GM21381 (cell line): Measurements from ENCODE around the gene ZBTB44.
A peak's percentile ranks its signal among the peaks of the same experiment; 100 is the strongest.
"Not testable (repeated sequence)": the region's sequence is repeated elsewhere in the genome, so short reads cannot be mapped to it uniquely, and the experiment has no call there.

Source experiments
- ATAC-seq: cut with Tn5 transposase; IDR thresholded peaks from one replicate; pipeline ENCODE4 v1.9.1; 2021; ENCODE audit warnings: mild to moderate bottlenecking, moderate library complexity; ENCODE audit not compliant: unreplicated experiment

ZBTB44 gene

GRCh38 chr11:130313383-130314183, 1.1 kb downstream of the ZBTB44 start:
- ATAC-seq = no peak

GRCh38 chr11:130312046-130312445, 2.7 kb downstream of the ZBTB44 start:
- no peak for ATAC-seq

DNA sequence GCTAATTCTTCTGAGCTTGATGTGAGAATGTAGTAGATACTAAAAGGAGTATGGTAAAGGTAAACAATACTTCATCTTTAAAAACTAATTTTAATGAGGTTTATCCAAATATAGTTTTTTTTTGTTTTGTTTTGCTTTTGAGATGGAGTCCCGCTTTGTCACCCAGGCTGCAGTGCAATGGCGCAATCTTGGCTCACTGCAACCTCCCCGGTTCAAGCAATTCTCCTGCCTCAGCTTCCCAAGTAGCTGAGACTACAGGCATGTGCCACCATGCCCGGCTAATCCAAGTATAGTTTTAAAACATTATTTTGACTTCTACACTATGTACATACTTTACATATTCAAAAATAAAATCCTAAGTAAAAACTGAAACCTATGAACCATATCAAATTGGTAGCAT, 4.1 kb downstream of the ZBTB44 start:
- ATAC-seq = no peak

DNA sequence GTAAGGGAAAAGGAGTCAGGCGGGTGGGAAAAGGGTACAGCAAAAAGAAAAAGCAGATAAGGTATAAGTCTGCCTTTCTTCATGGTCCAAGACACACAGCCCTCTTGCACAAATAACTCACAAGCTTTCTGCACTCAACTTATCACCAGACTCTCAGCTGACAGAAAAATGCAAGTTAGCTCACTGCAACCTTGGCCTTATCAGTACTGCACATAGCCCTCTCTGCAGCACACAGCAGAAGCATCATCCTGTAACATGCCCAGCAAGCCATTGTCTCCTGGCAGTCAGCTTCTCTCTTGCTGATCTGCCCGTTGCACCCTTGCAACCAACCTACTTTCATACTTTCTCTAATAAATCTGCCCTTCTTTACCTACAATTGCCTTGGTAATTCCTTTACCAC, 5.8 kb downstream of the ZBTB44 start:
- no peak for ATAC-seq

DNA sequence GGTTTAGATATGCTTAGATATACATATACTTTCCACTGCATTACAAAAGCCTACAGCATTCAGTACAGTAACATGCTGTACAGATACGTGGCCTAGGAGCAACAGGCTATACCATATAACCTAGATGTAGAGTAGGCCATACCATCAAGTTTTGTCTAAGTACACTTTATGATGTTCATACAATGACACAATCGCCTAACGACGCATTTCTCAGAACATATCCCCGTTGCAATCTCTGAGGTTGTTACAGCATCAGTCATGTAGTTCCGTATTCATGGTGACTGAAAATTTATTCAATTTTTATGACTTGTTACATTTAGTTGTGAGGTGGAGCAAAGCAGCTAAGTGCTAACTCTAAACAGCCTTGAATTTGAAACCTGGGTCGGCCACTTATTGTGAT, 6.7 kb downstream of the ZBTB44 start:
- no peak for ATAC-seq

DNA sequence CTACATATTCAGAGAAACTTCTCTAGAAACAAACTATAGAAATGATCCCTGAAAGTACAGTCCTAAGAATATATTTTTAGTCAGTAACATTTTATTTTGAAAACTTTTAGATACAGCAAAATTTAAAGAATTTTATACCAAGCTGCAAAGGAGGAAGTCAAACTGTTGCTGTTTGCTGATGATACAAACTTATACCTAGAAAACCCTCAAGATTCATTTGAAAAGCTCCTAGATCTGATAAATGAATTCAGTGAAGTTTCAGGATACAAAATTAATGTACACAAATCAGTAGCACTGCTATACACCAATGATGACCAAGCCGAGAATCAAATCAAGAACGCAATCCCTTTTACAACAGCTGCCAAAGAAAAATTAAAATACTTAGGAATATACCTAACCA, 10.1 kb downstream of the ZBTB44 start:
- ATAC-seq = no peak

GRCh38 chr11:130301002-130301401, 13.7 kb downstream of the ZBTB44 start:
- no peak for ATAC-seq

DNA sequence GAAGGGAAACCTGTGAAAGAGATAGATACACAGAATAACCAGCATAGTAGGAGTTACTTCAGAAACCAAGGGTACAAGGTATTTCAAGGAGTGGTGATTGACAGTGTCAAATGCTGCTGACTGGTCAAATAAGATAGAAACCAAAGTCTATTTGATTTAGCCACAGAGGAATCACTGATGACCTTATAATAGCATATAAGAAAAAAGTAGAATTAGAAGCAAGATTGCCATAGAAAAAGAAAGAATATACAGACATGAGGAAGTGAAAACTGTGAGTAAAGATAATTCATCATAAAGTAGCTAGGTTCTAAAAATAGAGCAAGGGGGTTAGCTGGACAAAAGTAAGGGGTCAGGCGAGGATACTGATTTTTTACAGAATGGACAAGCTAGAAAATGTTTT, 14.2 kb downstream of the ZBTB44 start:
- ATAC-seq = peak; percentile 62

GRCh38 chr11:130299978-130300377, 14.7 kb downstream of the ZBTB44 start:
- ATAC-seq = no peak

DNA sequence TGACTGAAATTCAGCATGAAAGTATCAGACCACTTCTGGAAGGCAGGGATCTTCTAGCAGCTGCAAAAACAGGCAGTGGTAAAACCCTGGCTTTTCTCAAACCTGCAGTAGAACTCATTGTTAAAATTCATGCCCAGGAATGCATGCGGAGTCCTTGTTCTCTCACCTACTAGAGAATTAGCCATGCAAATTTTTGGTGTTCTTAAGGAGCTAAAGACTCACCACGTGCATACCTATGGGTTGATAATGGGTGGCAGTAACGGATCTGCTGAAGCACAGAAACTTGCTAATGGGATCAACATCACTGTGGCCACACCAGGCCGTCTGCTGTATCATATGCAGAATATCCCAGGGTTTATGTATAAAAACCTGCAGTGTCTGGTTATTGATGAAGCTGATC, 19.1 kb downstream of the ZBTB44 start:
- no peak for ATAC-seq

DNA sequence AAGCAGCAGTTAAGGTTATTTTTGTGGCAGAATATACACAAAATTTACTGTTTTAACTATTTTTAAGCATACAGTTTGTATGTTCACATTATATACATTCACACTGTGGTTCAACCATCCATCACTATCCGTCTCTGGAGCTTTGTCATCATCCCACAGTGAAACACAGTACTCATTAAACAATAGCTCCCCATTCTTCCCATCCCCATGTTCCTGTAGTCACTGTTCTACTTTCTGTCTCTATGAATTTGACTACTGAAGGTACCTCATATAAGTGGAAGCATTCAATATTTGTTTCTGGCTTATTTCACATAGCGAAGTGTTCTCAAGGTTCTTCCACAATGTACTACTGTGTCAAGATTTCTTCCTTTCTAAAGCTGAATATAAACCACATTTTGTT, 32.6 kb downstream of the ZBTB44 start:
- ATAC-seq = no peak

DNA sequence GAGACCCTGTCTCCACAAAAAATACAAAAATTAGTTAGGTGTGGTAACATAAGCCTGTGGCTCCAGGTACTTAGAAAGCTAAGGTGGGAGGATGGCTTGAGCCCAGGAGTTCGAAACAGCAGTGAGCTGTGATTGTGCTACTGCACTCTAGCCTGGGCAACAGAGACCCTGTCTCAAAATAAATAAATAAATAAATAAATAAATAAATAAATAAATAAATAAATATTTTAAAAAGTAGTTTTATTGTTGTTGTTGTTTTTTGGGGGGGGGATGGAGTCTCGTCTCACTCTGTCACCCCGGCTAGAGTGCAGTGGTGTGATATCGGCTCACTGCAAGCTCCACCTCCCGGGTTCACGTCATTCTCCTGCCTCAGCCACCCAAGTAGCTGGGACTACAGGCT, 33.4 kb downstream of the ZBTB44 start:
- ATAC-seq = not testable (repeated sequence)

GRCh38 chr11:130279989-130280388, 34.7 kb downstream of the ZBTB44 start:
- no peak for ATAC-seq

GRCh38 chr11:130278745-130279144, 36.0 kb downstream of the ZBTB44 start:
- no peak for ATAC-seq

- ATAC-seq = peak; percentile 95
Observed at GRCh38 chr11:130278151-130278550, 36.6 kb downstream of the ZBTB44 start.

DNA sequence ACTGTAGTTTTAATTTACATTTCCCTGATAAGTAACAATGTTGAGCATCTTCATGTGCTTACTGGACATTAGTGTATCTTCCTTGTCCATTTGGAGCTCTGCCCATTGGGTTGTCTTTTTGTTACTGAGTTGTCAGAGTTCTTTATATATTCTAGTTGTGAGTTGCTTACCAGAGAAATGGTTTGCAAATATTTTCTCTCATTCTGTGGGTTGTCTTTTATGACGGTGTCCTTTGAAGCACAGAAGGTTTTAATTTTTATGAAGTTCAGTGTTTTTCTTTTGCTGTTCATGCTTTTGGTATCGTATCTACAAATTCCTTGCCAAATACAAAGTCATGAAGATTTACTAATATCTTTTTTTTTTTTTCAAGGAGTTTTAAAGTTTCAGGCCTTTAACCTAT, 42.4 kb downstream of the ZBTB44 start:
- no peak for ATAC-seq

GRCh38 chr11:130269326-130269943, 45.3 kb downstream of the ZBTB44 start:
- ATAC-seq = peak; percentile 89

DNA sequence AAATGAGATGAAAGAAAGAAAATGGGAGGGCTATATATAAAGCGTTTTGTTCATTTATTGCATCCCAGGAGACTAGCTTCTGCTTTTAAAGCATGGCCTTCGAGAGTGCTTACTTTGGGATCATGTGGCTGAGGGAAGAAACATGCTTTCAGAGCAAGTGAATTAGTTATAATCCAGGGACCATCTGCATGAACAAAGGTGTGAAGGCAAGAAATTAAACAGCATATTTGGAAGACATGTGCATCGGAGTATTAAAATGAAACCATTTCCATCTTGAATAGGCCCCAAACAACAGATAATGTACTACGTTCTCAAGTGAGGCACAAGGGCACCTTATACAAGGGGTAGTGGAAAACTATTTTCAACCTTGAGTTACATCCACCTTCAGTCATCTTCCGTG, 51.4 kb downstream of the ZBTB44 start:
- ATAC-seq = no peak

DNA sequence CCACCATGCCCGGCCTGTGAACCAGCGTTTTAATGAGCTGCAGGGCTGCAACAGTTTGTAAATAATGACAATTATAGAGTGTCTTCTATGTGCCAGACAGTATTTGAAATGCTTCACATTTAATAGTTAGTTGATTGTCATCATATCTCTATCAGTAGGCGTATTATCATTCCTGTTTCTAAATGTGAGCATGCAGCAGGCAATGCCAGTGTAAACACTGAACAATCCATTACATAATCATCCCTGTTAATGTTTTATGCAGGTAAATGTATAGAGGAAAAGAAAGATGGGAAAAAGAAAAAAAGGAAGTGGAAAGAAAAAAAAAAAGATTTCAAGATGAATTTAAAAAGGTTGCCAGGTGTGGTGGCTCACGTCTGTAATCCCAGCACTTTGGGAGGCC, 52.3 kb downstream of the ZBTB44 start:
- no peak for ATAC-seq

DNA sequence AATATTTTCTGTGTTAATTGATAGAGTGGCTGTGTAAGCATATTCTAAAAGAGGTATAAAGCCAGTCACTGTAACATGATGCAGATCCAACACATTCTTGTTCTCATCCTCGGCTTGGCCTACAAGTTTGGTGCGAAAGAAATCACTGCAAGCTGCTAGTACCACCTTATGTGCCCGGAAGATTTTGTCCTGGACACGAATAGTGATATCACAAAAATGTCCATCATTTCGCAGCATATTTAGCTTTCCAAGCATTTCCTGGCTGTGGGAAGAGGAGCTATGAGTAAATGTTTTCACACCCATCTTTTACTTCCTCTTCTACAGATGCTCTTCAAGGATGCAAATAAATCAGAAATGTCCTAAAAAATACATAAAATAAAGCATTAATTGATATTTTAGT, 53.1 kb downstream of the ZBTB44 start:
- no peak for ATAC-seq

DNA sequence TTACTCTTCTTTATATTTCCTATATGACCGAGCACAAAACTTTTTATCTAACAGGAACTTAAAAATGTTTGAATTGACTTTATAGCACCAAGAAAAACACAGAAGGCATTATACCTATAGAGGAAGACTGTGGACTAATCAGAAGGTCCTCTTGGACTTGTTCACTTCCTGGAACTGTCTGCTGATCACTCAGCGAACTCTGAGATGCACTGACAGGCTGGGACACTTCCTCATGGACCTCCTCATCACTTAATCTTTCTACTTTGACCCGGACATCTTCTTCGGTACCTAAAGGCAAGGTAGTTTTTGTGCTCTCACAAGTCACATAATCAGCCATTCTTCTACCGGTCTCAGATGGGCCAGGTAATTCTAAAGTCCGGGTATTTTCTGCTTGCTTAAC, 54.0 kb downstream of the ZBTB44 start:
- no peak for ATAC-seq

DNA sequence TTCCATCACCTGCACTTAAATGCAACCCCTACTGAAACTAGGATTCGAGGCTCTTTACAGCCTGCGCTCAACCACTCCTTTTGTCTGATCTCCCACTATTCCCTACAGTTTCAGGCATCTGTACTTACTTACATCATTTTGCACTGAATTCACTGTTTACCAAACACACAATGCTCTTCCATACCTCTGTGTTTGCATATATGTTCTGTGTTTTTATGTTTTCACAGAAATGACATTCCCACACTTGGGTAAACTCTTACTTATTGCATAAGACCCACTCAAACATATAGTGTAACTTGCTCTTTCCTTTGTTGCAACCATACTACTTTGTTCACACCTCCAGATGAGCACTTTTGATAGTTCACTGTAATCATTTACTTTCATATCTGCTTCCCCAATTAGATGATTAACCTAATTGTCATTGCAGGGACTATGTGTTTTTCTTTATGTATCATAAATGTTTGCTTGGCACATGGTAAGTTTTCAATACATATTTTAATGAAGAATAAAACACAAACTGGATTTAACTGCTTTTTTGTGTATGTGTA, 54.6 kb downstream of the ZBTB44 start:
- ATAC-seq = no peak
